Measurements from ENCODE around the gene ST14. TPM values are rescaled to one million over a fixed set of nuclear protein-coding genes. Genes with fewer than 3 reads are reported as not detected.

Gene ST14
- polyA plus RNA-seq, 1 donor (not counting 4 experiments of a cell fraction or from before 2014, with no cell fraction given), result 45.8 TPM

DNA sequence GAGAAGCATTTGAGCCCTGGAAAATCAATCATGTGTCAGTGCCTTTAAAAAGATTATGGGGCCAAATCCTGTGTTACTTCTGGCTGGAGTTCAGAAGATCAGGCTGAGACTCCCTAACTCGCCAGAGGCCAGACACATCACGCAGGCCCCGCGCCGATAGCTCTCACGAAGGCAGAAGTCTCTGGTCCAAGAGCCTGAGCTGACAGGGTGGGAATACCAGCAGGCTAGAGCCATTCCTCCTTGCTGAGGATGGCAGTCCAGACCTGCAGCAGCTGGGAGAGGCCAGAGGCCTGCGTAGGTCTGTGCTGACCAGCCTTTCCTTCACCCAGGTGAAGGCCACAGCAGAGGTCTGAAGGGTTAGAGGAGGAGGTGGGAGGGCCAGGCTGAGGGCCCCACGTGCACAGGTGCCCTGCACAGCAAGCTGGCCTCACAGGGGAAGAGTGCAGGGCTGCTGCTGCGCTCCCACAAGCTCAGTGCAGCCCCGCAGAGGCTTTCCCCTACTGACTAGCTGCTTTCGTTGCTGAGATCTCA is 52.9 kb downstream of the ST14 start:
- no peak overlapping the region for H3K4me2 ChIP-seq (ENCODE audit: control insufficient read depth, extremely low read depth, insufficient read depth, low read depth, low read length)
- DNase-seq (ENCODE audit: low read depth, low spot score), result no peak
- no peaks in the 10 kb centered on the region for H3K79me2 ChIP-seq (ENCODE audit: control insufficient read depth, insufficient read depth, low read length)
- H3K4me1 ChIP-seq (ENCODE audit: control insufficient read depth, extremely low read depth, insufficient read depth, low read length), result no peaks in the 10 kb centered on the region
- H3K27me3 ChIP-seq (ENCODE audit: control insufficient read depth, extremely low read depth, insufficient read depth, low read length), result no peaks in the 10 kb centered on the region
- H3K9ac ChIP-seq (ENCODE audit: control insufficient read depth, extremely low read depth, insufficient read depth, low read length), result no peak overlapping the region
- no peak for FAIRE-seq
- no peaks in the 10 kb centered on the region for H3K9me1 ChIP-seq (ENCODE audit: control insufficient read depth, extremely low read depth, insufficient read depth, low read length)
- no peak overlapping the region for H3K4me3 ChIP-seq (ENCODE audit: control insufficient read depth in 2 of 3, extremely low read depth in 1 of 3, insufficient read depth in 2 of 3, low read depth in 1 of 3, low read length in 3 of 3)
- no peaks in the 10 kb centered on the region for H3K9me3 ChIP-seq (ENCODE audit: control insufficient read depth, low read depth, low read length)
- no peaks in the 10 kb centered on the region for H4K20me1 ChIP-seq (ENCODE audit: control insufficient read depth, extremely low read depth, insufficient read depth, low read length)
- no peak overlapping the region for H2AFZ ChIP-seq (ENCODE audit: control insufficient read depth, low read length)
- peaks cover 7 to 17% of the 10 kb centered on the region in 2 experiments for H3K36me3 ChIP-seq (ENCODE audit: control insufficient read depth in 2 of 2, extremely low read depth in 1 of 2, insufficient read depth in 2 of 2, low read length in 2 of 2)
- no peak overlapping the region for H3K27ac ChIP-seq (ENCODE audit: control insufficient read depth, insufficient read depth, low read length)
- no peak for TF ChIP-seq EZH2 (IDR thresholded peaks at IDR 0.05; ENCODE audit: low read length)
- TF ChIP-seq, protein P1, sequence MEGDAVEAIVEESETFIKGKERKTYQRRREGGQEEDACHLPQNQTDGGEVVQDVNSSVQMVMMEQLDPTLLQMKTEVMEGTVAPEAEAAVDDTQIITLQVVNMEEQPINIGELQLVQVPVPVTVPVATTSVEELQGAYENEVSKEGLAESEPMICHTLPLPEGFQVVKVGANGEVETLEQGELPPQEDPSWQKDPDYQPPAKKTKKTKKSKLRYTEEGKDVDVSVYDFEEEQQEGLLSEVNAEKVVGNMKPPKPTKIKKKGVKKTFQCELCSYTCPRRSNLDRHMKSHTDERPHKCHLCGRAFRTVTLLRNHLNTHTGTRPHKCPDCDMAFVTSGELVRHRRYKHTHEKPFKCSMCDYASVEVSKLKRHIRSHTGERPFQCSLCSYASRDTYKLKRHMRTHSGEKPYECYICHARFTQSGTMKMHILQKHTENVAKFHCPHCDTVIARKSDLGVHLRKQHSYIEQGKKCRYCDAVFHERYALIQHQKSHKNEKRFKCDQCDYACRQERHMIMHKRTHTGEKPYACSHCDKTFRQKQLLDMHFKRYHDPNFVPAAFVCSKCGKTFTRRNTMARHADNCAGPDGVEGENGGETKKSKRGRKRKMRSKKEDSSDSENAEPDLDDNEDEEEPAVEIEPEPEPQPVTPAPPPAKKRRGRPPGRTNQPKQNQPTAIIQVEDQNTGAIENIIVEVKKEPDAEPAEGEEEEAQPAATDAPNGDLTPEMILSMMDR (optimal IDR thresholded peaks at IDR 0.05 in 1 of 3, IDR thresholded peaks at IDR 0.05 in 1 of 3, conservative IDR thresholded peaks at IDR 0.05 in 1 of 3; ENCODE audit: extremely low read depth in 1 of 3, insufficient read depth in 2 of 3, low read length in 3 of 3), result no peak
- dilution Hi-C loops (cut with MboI; ENCODE audit: extremely low pct_ligation_motif_present, low sequenced_read_pairs), result no loop called here

GRCh38 chr11:130213143-130213978 is 53.8 kb downstream of the ST14 start:
- H3K27ac ChIP-seq (ENCODE audit: control insufficient read depth, insufficient read depth, low read length), result no peak overlapping the region
- FAIRE-seq (no peak), DNase-seq (ENCODE audit: low read depth, low spot score) (no peak)
- H3K4me1 ChIP-seq (ENCODE audit: control insufficient read depth, extremely low read depth, insufficient read depth, low read length), result no peaks in the 10 kb centered on the region
- H3K4me3 ChIP-seq (ENCODE audit: control insufficient read depth in 2 of 3, extremely low read depth in 1 of 3, insufficient read depth in 2 of 3, low read depth in 1 of 3, low read length in 3 of 3), result no peak overlapping the region
- H3K9me3 ChIP-seq (ENCODE audit: control insufficient read depth, low read depth, low read length), result no peaks in the 10 kb centered on the region
- H3K79me2 ChIP-seq (ENCODE audit: control insufficient read depth, insufficient read depth, low read length), result no peaks in the 10 kb centered on the region
- no peak overlapping the region for H3K9ac ChIP-seq (ENCODE audit: control insufficient read depth, extremely low read depth, insufficient read depth, low read length)
- peaks cover 7 to 14% of the 10 kb centered on the region in 2 experiments for H3K36me3 ChIP-seq (ENCODE audit: control insufficient read depth in 2 of 2, extremely low read depth in 1 of 2, insufficient read depth in 2 of 2, low read length in 2 of 2)
- H3K27me3 ChIP-seq (ENCODE audit: control insufficient read depth, extremely low read depth, insufficient read depth, low read length), result no peaks in the 10 kb centered on the region
- TF ChIP-seq, protein P1 (optimal IDR thresholded peaks at IDR 0.05 in 1 of 3, IDR thresholded peaks at IDR 0.05 in 1 of 3, conservative IDR thresholded peaks at IDR 0.05 in 1 of 3; ENCODE audit: extremely low read depth in 1 of 3, insufficient read depth in 2 of 3, low read length in 3 of 3), result peak; percentile 74 to 95 (median 95)
- no peak for TF ChIP-seq EZH2 (IDR thresholded peaks at IDR 0.05; ENCODE audit: low read length)
- no peak overlapping the region for H2AFZ ChIP-seq (ENCODE audit: control insufficient read depth, low read length)
- no peaks in the 10 kb centered on the region for H3K9me1 ChIP-seq (ENCODE audit: control insufficient read depth, extremely low read depth, insufficient read depth, low read length)
- H4K20me1 ChIP-seq (ENCODE audit: control insufficient read depth, extremely low read depth, insufficient read depth, low read length), result no peaks in the 10 kb centered on the region
- no peak overlapping the region for H3K4me2 ChIP-seq (ENCODE audit: control insufficient read depth, extremely low read depth, insufficient read depth, low read depth, low read length)
- dilution Hi-C loops (cut with MboI; ENCODE audit: extremely low pct_ligation_motif_present, low sequenced_read_pairs), result no loop called here

All from keratinocyte (primary cell).